ENCODE data around the gene AARS2.

The AARS2 gene

DNA sequence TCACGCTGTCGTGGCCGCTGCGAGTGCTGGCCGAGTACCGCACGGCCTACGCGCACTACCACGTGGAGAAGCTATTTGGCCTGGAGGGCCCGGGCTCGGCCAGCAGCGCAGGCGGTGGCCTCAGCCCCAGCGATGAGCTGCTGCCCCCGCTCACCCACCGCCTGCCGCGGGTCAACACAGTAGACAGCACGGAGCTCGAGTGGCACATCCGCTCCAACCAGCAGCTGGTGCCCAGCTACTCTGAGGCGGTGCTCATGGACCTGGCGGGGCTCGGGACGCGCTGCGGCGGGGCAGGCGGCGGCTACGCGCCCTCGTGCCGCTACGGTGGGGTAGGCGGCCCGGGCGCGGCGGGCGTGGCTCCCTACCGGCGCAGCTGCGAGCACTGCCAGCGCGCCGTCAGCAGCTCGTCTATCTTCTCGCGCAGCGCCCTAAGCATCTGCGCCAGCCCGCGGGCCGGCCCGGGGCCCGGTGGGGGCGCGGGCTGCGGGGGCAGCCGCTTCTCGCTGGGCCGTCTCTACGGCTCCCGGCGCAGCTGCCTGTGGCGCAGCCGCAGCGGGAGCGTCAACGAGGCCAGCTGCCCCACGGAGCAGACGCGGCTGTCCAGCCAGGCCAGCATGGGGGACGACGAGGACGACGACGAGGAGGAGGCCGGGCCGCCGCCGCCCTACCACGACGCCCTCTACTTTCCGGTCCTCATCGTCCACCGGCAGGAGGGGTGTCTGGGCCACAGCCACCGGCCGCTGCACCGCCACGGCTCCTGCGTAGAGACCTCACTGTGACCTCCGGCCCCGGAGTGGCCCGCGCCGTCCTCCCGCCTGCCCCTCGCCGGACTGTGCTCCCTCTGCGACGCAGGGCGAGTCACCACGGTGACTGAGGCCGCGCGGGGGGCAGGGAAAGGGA, 37.1 kb downstream of the AARS2 start:
- DNase-seq (ENCODE audit: low read depth), result no peak

DNA sequence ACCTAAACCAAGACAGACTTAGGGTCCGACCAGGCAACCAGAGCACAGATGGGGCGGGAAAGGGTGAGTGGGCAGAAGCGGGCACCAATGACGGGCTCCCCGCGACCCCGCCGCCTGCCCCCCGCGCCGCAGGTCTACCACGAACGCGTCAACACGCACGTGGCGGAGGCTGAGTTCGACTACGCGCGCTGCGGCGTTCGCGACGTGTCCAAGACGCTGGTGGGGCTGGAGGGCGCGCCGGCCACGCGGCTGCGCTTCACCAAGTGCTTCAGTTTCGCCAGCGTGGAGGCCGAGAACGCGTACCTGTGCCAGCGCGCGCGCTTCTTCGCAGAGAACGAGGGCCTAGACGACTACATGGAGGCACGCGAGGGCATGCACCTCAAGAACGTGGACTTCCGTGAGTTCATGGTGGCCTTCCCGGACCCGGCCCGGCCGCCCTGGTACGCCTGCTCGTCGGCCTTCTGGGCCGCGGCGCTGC, 37.8 kb downstream of the AARS2 start:
- DNase-seq (ENCODE audit: low read depth), result no peak

DNA sequence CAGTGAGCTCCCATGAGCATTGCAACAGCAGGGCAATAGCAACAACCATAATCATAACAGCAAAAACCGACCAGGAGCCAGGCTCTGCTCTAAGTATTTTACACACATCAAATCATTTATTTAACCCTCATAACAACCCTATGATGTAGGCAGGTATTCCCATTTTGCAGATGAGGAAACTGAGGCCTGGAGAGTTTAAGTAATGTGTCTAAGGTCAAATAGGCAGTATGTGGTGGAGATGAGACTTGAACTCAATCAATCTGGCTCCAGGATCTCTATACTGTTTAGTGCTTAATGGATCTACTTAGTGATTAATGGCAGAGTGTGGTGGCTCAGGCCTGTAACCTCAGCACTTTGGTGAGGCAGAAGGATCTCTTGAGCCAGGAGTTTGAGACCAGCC, 39.5 kb downstream of the AARS2 start:
- no peak for DNase-seq (ENCODE audit: low read depth)

DNA sequence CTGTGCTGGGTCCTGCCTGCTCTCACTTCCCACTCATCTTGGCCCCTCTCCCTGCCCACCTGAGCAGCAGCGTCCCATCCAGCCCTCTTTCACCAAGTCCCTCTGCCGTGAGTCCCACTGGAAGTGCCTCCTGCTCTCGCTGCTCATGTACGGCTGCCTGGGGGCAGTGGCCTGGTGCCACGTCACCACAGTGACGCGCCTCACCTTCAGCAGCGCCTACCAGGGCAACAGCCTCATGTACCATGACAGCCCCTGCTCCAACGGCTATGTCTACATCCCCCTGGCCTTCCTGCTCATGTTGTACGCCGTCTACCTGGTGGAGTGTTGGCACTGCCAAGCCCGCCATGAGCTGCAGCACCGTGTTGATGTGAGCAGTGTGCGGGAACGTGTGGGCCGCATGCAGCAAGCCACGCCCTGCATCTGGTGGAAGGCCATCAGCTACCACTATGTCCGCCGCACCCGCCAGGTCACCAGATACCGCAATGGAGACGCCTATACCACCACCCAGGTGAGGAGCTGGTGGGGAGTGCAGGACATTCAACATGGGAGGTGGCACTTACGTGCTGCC, 40.1 kb downstream of the AARS2 start:
- no peak for DNase-seq (ENCODE audit: low read depth)

DNA sequence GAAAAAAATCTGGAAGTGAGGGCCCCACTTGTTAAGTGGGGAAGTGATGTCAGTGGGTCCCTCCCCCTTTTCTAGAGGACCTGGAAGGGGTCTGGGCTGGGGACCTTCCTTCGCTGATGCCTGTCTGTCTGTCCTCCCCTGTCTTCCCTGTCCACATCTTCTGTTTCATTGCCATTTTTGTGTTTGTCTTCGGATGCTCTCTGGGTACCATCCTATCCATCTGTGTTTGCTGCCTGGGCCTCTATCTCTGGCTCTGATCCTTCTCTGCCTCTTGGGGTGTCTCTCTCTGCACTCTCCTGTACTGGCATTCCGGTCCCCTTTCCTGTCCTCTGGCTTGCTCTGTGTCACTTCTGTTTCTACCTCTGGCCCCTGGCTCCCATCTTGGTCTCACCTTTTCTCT, 40.6 kb downstream of the AARS2 start:
- DNase-seq (ENCODE audit: low read depth), result no peak

DNA sequence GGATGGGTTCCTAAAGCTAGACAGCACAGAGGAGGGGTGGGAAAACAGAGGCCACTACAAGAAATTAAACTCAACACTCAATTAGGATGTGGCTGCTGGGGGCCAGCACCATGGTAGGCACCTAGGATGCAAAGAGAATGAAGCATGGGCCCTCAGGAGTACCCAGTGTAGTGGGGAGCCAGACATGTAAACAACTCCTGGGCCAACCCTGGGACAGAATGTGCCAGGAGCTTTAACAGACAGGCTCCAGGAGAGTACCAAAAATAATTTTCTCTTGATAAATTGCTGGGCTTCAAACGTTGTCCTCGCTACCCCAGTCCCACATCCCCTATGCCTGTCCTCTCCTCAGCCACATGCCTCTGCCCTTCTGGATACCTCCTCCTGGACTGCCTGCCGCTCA, 41.2 kb downstream of the AARS2 start:
- no peak for DNase-seq (ENCODE audit: low read depth)

DNA sequence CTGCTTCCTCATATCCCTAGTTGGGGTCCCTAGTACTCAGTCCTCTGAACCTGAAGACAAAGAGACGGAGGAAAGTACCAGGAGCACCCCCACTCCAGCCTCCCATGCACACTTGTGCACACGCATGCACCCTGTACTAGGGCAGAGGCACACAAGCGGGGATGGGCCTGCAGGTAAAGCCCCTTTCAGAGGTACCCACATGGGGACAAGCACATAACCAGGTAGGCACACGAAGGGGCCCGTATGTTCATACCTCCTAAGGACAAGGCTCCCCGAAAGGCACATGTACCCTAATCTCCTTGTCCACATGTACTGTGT, 41.8 kb downstream of the AARS2 start:
- DNase-seq (ENCODE audit: low read depth), result no peak

DNA sequence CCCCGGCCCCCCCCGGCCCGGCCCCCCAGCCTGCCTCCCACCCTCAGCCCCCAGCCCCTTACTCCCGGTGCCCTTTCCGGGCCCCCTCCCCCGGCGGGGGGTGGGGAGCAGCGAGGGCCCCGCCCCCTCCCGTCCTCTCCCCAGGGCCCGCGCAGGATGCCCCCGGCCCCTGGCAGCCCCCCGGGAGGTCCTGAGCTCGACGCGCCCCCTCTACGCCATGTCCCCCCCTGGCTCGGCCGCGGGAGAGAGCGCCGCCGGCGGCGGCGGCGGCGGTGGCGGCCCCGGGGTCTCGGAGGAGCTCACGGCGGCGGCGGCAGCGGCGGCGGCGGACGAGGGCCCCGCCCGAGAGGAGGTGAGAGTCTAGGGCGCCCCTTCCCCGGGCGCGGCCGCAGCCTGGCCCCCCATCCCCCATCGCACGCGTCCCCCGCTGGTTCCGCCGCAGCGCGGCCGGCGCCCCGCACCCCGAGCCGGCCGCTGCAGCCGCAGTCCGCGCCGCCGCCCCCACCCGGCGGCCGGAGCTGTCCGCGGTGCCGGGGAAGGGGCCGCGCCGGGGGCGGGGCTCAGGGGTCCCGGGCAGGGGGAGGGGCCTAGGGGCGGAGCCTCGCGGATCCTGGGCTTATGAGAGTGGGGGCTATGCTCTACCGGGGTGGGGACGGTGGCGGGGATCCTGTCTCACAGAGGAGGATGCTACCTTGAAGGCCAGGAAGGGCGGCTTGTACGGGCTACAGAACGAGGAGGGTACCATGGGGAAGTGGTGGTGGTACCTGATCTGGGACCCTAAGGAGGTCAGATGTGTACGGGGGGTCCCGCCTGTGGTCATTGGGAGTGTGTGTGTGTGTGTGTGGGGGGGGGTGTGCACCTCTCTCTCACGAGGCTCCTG, 42.4 kb downstream of the AARS2 start:
- no peak for DNase-seq (ENCODE audit: low read depth)

DNA sequence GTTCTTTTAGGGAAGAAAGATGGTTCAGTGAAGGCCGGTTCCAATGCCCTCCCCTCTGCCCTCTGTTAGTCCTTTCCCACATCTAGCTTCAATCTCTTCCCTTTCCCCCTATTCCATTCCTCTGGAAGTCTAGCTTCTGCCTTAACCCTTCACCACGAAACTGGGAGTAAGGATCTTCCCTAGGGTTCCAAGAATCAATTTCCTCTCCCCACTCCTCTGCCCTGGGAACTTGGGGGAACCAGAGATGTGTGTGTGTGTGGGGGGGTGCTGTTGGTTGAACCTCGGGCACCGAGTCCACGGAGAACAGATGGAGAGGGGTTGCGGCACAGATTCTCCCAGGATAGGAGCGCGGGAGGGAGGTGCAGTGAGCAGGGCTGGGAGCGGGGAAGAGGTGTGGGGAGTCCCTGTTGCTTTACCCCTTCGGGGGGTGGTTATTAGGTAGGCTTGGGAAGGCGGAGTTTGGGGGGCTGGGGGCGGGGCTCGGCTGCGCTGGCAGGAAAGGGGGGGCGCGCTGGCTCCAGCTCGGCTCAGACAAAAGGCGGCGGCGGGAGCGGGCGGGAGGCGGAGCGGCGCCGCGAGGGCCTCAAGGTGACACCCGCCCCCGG, 43.1 kb downstream of the AARS2 start, which contains the start of gene TMEM151B:
Gene TMEM151B, plus strand, starts transcription at position 530 of the 605 bp plus-strand sequence. CDS start 293 bp downstream, outside the sequence.
- DNase-seq (ENCODE audit: low read depth), result no peak

DNA sequence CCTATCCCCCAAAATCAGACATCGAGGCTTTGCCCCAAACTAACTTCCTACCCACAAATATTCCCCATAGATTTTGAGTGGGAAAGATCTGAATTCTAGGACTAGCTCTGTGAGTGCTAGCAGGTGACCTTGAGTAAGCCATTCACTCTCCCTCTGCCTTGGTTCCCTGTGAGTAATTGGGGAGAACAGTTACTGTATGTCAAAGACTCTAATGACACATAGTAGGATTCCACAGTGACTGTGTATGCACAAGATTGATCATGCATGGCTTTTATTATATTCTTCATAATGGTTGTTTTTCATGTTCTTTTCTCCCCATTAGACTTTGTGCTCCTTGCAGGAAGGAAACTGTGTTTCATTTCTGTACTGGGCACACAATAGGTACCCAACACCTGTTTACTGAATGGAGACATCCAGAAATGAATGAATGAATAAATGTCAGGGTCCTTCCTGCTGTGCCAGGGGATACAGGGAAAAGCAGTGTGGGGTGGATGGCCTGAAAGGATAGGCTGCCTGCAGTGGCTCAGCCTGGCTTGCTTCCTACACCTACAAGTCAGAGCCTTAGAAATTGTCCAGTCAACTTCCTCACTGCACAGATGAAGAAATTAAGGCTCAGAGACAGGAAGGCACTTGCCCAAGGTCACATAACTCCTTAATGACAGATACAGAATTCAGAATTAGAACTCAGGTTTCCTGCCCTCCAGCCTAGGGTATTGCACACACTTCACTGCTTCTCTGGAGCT, 43.8 kb downstream of the AARS2 start:
- no peak for DNase-seq (ENCODE audit: low read depth)

DNA sequence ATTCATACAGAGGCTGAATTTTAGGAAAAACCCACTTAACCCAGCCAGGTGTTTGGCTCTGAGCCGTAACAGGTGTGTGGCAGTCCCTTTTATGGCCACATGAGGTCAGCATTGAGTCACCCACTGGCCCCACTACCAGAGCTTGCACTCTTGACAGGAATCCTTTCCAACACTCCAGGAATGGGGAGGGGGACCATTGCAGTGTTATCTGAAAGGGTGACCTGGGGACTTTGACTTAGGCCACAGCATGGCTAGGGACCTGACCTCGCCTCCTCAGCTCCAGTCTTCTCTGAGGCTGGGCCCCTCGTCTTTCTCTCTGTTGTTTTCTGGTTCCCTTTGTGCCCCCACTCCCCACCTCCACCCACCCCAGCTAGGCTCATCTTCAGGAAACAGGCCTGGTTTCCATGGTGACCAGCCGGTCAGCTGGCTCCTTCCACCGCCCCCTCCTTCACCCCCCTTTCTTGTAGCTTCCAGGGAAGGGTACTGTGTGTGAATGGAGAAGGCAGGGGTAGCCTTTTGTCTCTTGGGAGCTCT, 45.0 kb downstream of the AARS2 start:
- no peak for DNase-seq (ENCODE audit: low read depth)

DNA sequence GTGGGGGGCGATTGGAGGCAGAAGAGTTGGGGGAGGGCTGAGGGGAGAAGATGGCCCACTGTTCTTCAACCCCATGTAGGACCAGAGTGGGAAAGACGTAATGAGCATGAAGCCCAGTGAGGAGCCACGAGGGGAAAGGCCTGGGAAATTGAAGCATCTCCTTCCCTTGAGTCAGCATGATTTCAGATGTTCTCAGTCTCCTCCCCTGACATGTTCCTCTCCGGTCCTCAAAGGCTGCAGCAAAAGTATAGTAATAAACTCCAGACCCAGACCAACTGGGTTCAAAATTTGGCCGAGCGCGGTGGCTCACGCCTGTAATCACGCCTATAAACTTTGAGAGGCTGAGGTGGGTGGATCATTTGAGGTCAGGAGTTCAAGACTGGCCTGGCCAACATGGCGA, 45.9 kb downstream of the AARS2 start:
- DNase-seq (ENCODE audit: low read depth), result no peak

DNA sequence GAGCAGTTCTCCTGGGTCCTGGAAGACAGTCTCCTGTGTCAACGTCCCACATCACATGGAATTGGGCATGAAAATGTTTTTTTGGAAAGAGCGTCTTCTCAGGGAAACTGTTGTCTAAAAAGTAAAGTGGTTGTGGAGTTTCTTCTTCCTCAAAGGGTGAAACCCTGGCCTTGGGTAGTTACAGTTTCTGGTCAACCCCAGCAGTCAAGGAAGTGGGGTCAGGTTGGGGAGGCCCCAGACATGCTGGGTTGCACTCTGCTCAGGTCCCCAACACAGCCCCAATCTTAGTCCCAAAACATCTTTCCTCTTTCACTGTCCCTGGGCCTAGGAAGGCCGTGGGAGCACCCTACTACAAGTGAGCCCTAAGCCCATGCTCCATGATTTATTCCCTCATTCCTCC, 46.8 kb downstream of the AARS2 start:
- no peak for DNase-seq (ENCODE audit: low read depth)

DNA sequence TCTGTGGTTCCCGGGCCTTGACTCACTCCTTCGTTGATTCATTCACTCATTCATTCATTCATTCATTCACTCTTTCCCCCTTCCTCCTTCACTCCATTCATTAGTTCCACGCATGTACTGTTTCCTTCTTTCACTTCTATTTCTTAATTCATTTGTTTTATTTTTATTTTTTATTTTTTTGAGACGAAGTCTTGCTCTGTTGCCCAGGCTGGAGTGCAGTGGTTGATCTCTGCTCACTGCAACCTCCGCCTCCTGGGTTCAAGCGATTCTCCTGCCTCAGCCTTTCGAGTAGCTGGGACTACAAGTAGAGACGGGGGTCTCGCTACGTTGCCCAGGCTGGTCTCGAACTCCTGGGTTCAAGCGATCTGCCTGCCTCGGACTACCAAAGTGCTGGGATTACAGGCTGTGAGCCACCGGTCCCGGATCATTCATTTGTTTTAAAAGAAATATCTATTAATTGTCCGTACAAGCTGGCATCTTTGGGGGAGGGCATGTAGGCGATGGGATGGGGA, 47.4 kb downstream of the AARS2 start:
- DNase-seq (ENCODE audit: low read depth), result no peak

DNA sequence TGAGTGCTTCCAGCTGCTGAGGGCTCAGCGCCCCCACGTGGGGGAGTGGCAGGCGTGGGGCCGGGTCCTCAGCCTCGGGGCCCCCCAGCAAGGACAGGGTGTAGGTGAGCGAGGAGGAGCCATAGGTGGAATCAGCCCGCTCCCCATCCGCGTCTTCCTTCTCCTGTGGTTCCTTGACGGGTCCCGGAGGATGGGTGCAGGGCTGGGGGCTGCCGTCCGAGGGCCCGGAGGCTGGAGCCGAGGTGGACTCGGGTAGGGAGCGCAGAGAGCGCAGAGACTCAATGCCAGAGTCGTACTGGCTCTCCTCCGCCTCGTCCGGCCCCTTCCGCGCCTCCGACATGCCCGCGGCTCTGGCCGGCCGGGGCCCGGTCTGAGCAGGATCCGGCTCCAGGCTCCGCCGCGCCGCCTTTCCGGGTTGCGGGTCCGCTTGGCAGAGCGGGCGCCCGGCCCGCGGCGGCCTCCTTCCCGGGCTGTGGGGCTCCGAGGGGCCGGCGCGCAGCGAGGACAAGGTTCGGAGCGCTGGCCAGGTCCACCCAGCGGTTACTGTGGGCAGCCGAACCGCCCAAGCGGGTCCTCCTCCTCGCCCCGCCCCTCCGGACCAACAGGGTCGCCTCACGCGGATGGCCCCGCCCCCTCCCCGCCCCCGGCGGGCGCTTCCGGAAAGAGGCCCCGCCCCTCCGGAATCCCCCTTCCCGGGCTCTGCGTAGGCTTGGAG, 48.0 kb downstream of the AARS2 start, which contains the start of gene NFKBIE:
Gene NFKBIE, minus strand, starts transcription at position 545 of the 715 bp plus-strand sequence. Its CDS starts 205 bp downstream, at position 340.
- peak; percentile 95 for DNase-seq (ENCODE audit: low read depth)

DNA sequence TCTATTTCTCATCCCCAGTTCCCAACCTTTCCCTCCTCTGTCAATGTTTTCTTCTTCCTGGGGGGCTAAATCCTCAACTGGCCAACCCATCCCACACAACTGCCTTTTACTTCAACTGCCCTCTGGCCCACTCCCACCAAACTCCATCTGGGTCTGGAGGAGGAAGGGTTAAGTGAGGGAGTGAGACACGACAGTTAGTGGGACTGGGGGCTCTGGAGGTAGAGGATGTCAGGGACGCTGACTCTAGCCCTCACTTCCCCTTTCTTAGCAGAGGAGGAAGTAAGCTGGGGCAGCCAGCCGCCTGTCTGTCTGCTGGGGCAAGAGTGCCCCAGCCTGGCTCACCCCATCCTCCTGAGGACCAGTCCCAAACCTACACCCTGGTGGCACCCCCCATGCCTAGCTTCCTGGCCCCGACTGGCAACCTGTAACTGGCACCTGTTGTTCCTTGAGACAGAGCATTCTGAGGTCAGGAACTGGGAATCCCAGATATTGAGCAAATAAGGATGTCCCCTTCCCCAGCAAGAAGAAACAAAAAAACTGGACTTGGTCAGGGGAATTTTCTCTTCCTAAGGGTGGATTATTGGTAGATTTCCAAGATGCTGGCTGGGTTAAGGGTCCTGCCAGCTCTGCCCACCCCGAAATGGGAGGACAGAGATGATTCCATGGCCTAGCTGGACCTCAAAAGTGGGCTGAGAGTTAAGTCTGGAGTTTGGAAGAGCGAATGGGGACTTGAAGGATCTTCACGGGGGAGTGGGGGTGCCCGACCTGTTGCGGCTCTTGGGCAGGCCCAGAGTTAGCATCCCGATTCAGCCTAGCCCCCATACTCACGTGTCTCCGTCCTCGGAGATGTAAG, 48.8 kb downstream of the AARS2 start:
- DNase-seq (ENCODE audit: low read depth), result no peak

DNA sequence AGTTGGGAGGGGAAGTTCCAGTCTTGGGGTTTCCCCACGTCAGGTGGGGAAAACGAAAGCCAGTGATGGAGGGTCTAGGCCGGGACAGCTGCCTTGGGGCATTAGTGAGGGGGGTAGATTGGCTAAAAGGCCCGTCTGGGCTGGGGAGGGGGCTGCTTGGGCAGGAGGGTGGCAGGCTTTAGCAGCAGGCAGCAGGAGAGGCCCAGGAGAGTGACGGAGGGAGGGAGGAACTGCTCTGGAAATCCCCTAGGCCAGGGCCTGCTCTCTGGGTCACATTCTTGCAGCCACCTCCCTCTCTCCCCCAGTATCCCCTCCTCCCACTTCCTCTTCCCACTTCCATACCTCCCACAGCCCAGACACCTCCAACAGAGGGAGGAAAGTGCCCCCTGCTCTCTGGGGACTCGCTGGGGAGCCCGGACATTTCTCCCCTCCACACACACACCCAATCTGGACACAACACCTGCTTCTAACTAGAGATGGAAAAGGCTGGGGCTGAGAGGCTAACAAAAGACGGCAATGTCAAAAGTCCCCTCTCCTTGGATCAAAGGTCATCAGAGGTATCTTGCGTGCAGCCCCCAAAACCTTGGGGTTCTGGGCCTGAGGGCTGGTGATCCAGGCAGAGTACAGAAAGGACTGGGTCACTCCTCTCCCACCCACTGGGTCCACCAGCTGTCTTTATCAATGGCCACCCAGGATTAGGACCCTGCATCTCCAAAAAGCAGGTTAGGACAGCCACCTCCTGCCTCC, 49.6 kb downstream of the AARS2 start:
- DNase-seq (ENCODE audit: low read depth), result no peak

All from activated gamma-delta T cell treated with anti-CD3 and anti-CD28 coated beads, Interleukin-2, amount 50 U/mL, for 16 hours (primary cell).